Uterus (tissue), 4 donors: ENCODE data around the gene PCSK4. TPM values are rescaled to one million over a fixed set of nuclear protein-coding genes. Genes with fewer than 3 reads are reported as not detected.
"Not testable (repeated sequence)": the region's sequence is repeated elsewhere in the genome, so short reads cannot be mapped to it uniquely, and the experiment has no call there.

Experiments
- DNase-seq, 2 donors: peaks; one replicate each; pipeline ENCODE4 v3.0.0-alpha.2; 2019 to 2020
- H3K27ac ChIP-seq, 2 donors: fragments of 200-600 bp; sonication (generic); 1 replicate in 1 of 2; 2 replicates in 1 of 2; pipeline ENCODE4 v1.5.1; 2016 to 2018
- H3K27me3 ChIP-seq, 2 donors: fragments of 200-600 bp; sonication (generic); one replicate each; pipeline ENCODE4 v1.5.1; 2018 to 2019; ENCODE audit warnings: control low read depth in 1 of 2
- H3K36me3 ChIP-seq, 2 donors: fragments of 200-600 bp; sonication (generic); one replicate each; pipeline ENCODE4 v1.5.1; 2019; ENCODE audit warnings: control low read depth in 1 of 2
- H3K4me1 ChIP-seq, 2 donors: fragments of 200-600 bp; sonication (generic); one replicate each; pipeline ENCODE4 v1.5.1; 2018 to 2019; ENCODE audit warnings: control low read depth in 1 of 2
- H3K4me3 ChIP-seq, 2 donors: fragments of 200-600 bp; sonication (generic); 1 replicate in 1 of 2; 2 replicates in 1 of 2; pipeline ENCODE4 v1.5.1; 2018 to 2019; ENCODE audit warnings: mild to moderate bottlenecking in 1 of 2
- H3K9me3 ChIP-seq, 2 donors: fragments of 200-600 bp; sonication (generic); one replicate each; pipeline ENCODE4 v1.5.1; 2019; ENCODE audit warnings: control low read depth in 1 of 2
- CTCF ChIP-seq, 4 experiments: fragments of 200-600 bp in 2 of 4; fragments of 450-650 bp in 2 of 4; sonication (generic) in 2 of 4; IDR thresholded peaks; one replicate each; pipeline ENCODE4 v1.5.1; 2016 to 2019; ENCODE audit warnings: antibody characterized with exemption in 4 of 4, mild to moderate bottlenecking in 2 of 4, moderate library complexity in 1 of 4
- POLR2A ChIP-seq, 2 donors: fragments of 450-650 bp; IDR thresholded peaks; one replicate each; pipeline ENCODE4 v1.6.1; 2016; ENCODE audit warnings: antibody characterized with exemption in 2 of 2, mild to moderate bottlenecking in 1 of 2, moderate library complexity in 1 of 2
- intact Hi-C: fragments of 100-400 bp; cut with DNase I; formaldehyde crosslinking; loops from one replicate; pipeline ENCODE4 v1.15.1; 2023; ENCODE audit warnings: low total_unique reads
- total RNA-seq, 4 donors: library from RNA; depleted of rRNA in 3 of 4; stranded (reverse); fragments of >200 nt in 3 of 4; gene quantifications; one replicate each; pipeline versions ENCODE4 v1.1.0 to v1.2.4, GENCODE V29; 2014 to 2023
- donor health status: DM: yes; HTN: yes; CAD: no.

The PCSK4 gene
- total RNA-seq, 4 donors from 2014 or later, result under 0.01 to 6.4 (median 4.6) TPM; not detected in 1

GRCh38 chr19:1481893-1482360 lies 8.2 kb downstream of the PCSK4 start:
- Histone ChIP-seq H3K4me3 (no peak overlapping the region), H3K27me3 (no peaks in the 10 kb centered on the region), H3K36me3 (no peaks in the 10 kb centered on the region), H3K4me1 (peaks cover 0 to 10% of the 10 kb centered on the region in 2 donors), H3K9me3 (no peaks in the 10 kb centered on the region), H3K27ac (no peak overlapping the region)
- DNase-seq, result no peak
- intact Hi-C loops, result no loop called here
- TF ChIP-seq CTCF (IDR thresholded peaks at IDR 0.05) (no peak), POLR2A (IDR thresholded peaks at IDR 0.05) (no peak)

DNA sequence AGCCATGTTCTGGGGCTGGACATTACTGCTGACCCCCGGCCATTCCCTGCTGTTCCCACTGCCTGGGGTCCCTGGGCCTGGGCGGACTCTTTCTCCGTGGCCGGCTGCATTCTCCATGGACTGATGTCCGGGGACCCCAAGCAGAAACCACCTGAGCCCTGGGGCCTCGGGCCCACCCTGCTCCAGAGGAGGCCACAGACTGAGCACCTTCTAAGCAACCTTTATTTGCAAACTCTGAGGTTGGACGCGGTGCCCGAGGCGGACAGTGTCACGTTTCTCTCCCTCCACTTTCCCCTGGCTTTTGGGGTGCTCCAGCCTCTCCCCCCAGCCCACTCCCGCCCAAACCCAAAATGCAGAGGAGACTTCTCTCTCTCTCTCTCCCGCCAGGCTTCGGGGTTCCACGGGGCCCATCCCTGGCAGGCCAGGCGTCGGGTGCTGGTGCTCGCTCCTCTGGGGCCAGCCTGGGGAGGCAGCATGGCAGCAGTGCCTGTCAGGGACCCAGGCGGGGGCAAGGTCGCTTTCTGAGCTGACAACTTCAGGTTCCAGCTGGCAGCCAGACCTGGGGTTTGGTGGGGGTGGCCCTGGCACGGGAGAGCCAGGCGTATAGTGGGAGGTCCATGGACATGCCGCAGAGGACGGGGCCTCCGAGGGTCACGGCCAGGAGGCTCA lies 8.8 kb downstream of the PCSK4 start:
- no peak overlapping the region for H3K4me3 ChIP-seq
- TF ChIP-seq CTCF (IDR thresholded peaks at IDR 0.05) (no peak), POLR2A (IDR thresholded peaks at IDR 0.05) (no peak)
- H3K4me1 ChIP-seq, result peaks cover 0 to 10% of the 10 kb centered on the region in 2 donors
- no peak for DNase-seq
- intact Hi-C loops, result no loop called here
- no peak overlapping the region for H3K27ac ChIP-seq
- no peaks in the 10 kb centered on the region for H3K9me3 ChIP-seq
- H3K36me3 ChIP-seq, result no peaks in the 10 kb centered on the region
- no peaks in the 10 kb centered on the region for H3K27me3 ChIP-seq

DNA sequence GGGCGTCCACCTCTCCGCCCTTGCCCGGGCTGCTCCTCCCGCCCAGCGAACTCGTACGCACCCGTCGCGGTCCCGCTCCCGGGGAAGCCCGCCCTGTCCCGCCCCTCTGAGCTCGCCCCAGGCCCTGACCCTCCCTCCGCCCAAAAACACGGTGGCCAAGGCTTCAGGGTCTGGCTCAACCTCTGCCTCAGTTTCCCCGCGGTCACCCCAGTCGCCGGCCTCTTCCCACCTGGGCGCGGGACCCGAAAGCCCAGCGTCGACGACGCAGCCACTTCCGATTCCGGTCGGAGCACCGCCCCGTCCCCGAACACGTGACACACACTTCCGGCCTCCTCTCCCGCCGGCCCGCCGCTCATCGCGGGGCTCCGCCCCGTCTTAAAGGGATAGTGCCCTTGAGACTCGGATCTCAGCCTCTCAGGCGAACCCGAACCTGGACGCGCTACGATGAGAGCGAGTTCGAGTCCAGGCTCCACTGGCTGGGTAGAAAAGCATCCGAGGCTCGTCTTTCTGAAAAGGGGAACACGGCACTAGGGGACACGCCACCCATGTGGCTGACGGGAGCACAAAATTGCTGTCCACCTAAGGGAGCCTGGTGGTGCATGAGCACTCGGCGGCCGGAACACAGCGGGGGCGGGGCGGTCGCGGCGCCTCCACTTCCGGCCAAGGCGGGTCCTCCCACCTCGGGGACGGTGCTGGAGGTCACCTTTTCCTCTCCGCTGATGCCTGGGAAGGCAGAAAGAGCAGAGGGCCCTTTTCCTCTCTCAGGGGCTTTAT lies 11.0 kb downstream of the PCSK4 start, which contains the start of gene C19orf25:
C19orf25 (minus strand) TSS at position 282 of the 774 bp plus-strand sequence. CDS start 312 bp downstream, outside the sequence.
- intact Hi-C loops, result no loop called here
- Histone ChIP-seq H3K9me3 (no peaks in the 10 kb centered on the region), H3K4me3 (peak within 1 kb of the TSS; percentile 67 to 84), H3K27me3 (no peaks in the 10 kb centered on the region), H3K27ac (peak within 1 kb of the TSS; percentile 42 to 60), H3K4me1 (peaks cover 0 to 10% of the 10 kb centered on the region in 2 donors), H3K36me3 (no peaks in the 10 kb centered on the region)
- TF ChIP-seq POLR2A (IDR thresholded peaks at IDR 0.05) (peak; percentile 50 to 72), CTCF (IDR thresholded peaks at IDR 0.05) (peak in 1 of 4 experiments; percentile 19)
- DNase-seq, result peak; percentile 92 to 94

DNA sequence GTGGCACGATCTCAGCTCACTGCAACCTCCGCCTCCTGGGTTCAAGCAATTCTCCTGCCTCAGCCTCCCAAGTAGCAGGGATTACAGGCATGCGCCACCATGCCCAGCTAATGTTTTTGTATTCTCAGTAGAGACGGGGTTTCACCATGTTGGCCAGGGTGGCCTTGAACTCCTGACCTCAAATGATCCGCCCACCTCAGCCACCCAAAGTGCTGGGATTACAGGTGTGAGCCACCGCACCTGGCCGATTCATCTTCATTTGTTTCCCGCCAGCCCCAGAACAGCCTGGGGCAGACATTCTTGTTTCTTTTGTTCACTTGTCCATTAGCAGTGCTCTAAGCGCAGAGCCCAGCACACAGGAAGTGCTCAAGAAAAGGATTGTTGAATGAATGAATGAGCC lies 13.1 kb downstream of the PCSK4 start:
- intact Hi-C loops, H3K27me3 ChIP-seq, H3K36me3 ChIP-seq, H3K27ac ChIP-seq, H3K9me3 ChIP-seq, H3K4me3 ChIP-seq, H3K4me1 ChIP-seq, DNase-seq: not testable (repeated sequence)

GRCh38 chr19:1475751-1476437 lies 14.3 kb downstream of the PCSK4 start:
- intact Hi-C loops, result no loop called here
- peaks cover 3 to 16% of the 10 kb centered on the region in 2 donors for H3K4me1 ChIP-seq

More at GRCh38 chr19:1475751-1476437, 14.3 kb downstream of the PCSK4 start:
- H3K36me3 ChIP-seq, result no peaks in the 10 kb centered on the region
- H3K27me3 ChIP-seq, result peaks cover 10 to 11% of the 10 kb centered on the region in 2 donors
- DNase-seq, result no peak
- no peak overlapping the region for H3K4me3 ChIP-seq
- H3K9me3 ChIP-seq, result no peaks in the 10 kb centered on the region
- H3K27ac ChIP-seq, result no peak overlapping the region
- TF ChIP-seq CTCF (IDR thresholded peaks at IDR 0.05) (no peak), POLR2A (IDR thresholded peaks at IDR 0.05) (no peak)
